NCI-H524 treated with DMSO at 0.1 percent for 48 hours (cell line): Measurements from ENCODE around the gene ANKRD11.
"Not testable (repeated sequence)": the region's sequence is repeated elsewhere in the genome, so short reads cannot be mapped to it uniquely, and the experiment has no call there.

Experiments
- DNase-seq: peaks from one replicate; lab custom pipeline; 2025; lab: John Stamatoyannopoulos, UW

ANKRD11 gene

GRCh38 chr16:89328412-89329400 lies 161.7 kb downstream of the ANKRD11 start:
- not testable (repeated sequence) for DNase-seq

GRCh38 chr16:89326721-89327120 lies 163.6 kb downstream of the ANKRD11 start:
- no peak for DNase-seq

GRCh38 chr16:89325861-89326471 lies 164.4 kb downstream of the ANKRD11 start:
- no peak for DNase-seq

- DNase-seq, result no peak
Measured at GRCh38 chr16:89324056-89325010, 166.0 kb downstream of the ANKRD11 start.

GRCh38 chr16:89323120-89323960 lies 167.0 kb downstream of the ANKRD11 start:
- DNase-seq, result no peak

- peak; percentile 56 for DNase-seq
Measured at GRCh38 chr16:89322321-89323119, 167.8 kb downstream of the ANKRD11 start.

- peak; percentile 95 for DNase-seq
Measured at GRCh38 chr16:89320782-89321501, 169.4 kb downstream of the ANKRD11 start.

- no peak for DNase-seq
Measured at GRCh38 chr16:89319886-89320781, 170.2 kb downstream of the ANKRD11 start.

- no peak for DNase-seq
Measured at GRCh38 chr16:89319631-89319885, 170.8 kb downstream of the ANKRD11 start.

- no peak for DNase-seq
Measured at GRCh38 chr16:89318871-89319630, 171.3 kb downstream of the ANKRD11 start.

- no peak for DNase-seq
Measured at GRCh38 chr16:89318430-89318758, 172.0 kb downstream of the ANKRD11 start.

GRCh38 chr16:89317729-89318429 lies 172.5 kb downstream of the ANKRD11 start:
- DNase-seq, result no peak

GRCh38 chr16:89317101-89317671 lies 173.2 kb downstream of the ANKRD11 start:
- DNase-seq, result no peak

- DNase-seq, result no peak
Measured at GRCh38 chr16:89316701-89317100, 173.7 kb downstream of the ANKRD11 start.

GRCh38 chr16:89315791-89316581 lies 174.4 kb downstream of the ANKRD11 start:
- no peak for DNase-seq

GRCh38 chr16:89315271-89315670 lies 175.1 kb downstream of the ANKRD11 start:
- DNase-seq, result no peak
